Fibroblast of skin of left biceps (primary cell): ENCODE results near the gene GLCCI1.
"Not testable (repeated sequence)": the region's sequence is repeated elsewhere in the genome, so short reads cannot be mapped to it uniquely, and the experiment has no call there.

ENCODE experiments used
- DNase-seq, 2 experiments: peaks; one replicate each; pipeline ENCODE4 v3.0.0-alpha.2; 2013; ENCODE audit warnings: low read depth in 2 of 2

The GLCCI1 gene

DNA sequence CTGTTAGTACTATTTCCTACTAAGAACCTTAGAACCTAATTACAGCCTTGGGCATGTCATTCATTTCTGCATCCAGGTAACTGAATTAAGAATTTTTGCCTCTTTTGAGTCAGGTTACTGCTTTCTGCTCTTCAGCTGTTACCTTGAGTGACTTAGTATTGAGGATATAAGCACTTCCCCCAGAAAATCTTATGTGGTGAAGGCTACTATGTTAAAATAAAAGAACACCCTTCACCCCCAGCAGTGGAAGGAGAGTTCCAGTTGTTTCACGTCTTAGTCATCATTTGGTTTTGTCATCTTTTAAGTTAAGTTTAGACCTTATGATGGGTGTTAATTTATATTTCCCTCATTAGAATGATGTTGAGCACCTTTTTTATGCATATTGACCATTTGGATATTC, 82.8 kb downstream of the GLCCI1 start:
- DNase-seq, result no peak

DNA sequence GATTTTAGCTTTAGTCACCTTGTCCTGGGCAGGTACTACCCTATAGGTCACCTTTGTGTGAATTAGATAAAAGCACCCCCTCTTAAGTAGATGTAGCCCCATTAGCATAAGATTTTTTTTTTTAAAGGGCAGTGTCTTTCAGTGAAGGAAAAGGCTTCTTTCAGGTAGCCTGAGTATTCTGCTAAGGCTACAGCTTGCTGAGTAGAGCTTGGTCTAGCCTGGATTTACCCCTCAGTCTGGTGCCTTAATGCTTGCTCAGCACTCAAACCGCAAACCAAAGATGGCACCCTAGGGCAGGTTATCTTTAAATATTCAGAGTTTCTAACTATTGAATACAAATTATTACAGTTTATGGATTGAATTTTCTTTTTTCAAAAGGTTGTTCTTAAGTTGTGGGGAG, 83.4 kb downstream of the GLCCI1 start:
- DNase-seq, result no peak

GRCh38 chr7:8052824-8053223, 84.2 kb downstream of the GLCCI1 start:
- no peak for DNase-seq

DNA sequence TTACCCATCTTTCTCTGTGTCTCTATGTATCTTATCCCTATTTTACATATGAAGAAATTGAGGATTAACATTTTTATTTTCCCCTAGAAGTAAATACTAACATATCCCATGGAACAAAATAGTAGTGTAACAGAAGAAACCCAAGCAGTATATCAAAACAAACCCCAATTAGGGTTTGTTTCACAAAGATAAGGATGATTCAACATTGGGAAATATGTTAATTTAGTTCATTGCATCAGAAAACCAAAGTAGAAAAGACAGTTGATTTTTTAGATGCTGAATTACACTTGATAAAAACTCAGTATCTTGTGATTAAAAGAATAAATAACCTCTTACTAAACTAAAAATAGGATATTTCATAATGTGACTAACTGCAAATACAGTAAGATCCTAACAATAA, 87.8 kb downstream of the GLCCI1 start:
- DNase-seq, result no peak

DNA sequence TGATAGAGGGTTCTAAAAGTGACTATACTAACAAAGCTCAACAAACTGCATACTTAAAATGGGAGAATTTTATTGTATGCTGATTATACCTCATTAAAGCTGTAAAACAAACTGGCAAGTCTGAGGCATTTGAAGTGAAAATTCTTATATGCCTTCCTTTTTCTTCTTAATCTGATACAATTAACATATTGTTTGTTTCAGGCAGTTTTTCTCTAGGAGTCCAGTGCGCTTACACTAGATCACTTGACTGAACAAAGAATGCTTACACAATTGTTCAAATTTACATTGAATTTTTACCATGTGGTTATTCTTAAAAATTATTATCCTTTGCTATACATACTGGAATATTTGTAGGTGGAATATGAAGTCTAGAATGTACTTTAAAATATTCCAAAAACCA, 89.0 kb downstream of the GLCCI1 start:
- DNase-seq, result no peak

- no peak for DNase-seq
Measured at GRCh38 chr7:8058322-8058721, 89.7 kb downstream of the GLCCI1 start.

DNA sequence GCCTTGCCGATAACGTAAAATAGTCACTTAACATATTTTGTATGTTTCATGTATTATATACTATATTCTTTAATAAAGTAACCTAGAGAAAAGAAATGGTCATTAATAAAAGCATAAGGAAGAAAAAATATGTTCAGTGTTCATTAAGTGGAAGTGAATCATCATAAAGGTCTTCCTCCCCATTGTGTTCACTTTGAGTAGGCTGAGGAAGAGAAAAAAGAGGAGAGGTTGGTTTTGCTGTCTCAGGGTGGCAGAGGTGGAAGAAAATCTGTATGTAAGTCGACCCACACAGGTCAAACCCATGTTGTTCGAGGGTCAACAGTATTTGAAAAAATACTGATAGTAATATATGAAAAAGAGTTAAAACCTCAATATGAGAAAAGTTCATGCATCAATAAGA, 90.3 kb downstream of the GLCCI1 start:
- DNase-seq, result no peak

- DNase-seq, result no peak
Measured at GRCh38 chr7:8060241-8060640, 91.6 kb downstream of the GLCCI1 start.

GRCh38 chr7:8063300-8063699, 94.7 kb downstream of the GLCCI1 start:
- DNase-seq, result not testable (repeated sequence)

- no peak for DNase-seq
Measured at GRCh38 chr7:8063706-8064297, 95.2 kb downstream of the GLCCI1 start.

DNA sequence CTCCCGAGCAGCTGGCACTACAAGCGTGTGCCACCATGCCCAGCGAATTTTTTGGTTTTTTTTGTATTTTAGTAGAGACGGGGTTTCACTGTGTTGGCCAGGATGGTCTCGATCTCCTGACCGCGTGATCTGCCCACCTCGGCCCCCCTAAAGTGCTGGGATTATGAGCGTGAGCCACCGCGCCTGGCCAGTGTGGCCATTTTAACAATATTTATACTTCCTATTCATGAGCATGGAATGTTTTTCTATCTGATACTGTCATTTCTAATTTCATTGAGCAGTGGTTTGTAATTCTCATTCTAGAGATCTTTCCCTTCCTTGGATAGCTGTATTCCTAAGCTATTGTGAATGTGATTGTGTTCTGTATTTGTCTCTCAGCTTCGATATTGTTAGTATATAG, 96.2 kb downstream of the GLCCI1 start:
- no peak for DNase-seq

GRCh38 chr7:8065356-8065813, 96.8 kb downstream of the GLCCI1 start:
- peak; percentile 40 to 43 for DNase-seq

- no peak for DNase-seq
Measured at GRCh38 chr7:8068892-8069686, 100.5 kb downstream of the GLCCI1 start.

GRCh38 chr7:8070451-8071180, 102.0 kb downstream of the GLCCI1 start:
- DNase-seq, result no peak

DNA sequence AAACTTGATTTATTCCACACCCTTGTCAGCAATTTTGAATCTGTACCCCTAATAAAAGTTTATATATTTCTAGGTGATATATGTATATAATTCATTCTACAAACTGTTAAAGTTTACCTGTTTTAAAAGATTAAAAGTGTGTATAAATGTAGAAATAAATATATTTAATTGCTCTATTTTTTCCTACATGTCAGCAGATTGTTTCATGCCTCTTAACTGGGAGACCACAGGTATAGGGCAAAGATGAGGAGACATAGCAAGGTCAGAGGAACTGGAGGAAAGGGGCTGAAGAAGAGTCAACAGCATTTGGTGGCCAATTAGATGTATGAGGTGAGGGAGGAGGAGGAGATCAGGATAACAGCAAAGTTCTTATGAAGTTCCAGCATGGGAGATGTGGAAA, 109.8 kb downstream of the GLCCI1 start:
- no peak for DNase-seq

GRCh38 chr7:8082762-8083161, 114.2 kb downstream of the GLCCI1 start:
- DNase-seq, result no peak

DNA sequence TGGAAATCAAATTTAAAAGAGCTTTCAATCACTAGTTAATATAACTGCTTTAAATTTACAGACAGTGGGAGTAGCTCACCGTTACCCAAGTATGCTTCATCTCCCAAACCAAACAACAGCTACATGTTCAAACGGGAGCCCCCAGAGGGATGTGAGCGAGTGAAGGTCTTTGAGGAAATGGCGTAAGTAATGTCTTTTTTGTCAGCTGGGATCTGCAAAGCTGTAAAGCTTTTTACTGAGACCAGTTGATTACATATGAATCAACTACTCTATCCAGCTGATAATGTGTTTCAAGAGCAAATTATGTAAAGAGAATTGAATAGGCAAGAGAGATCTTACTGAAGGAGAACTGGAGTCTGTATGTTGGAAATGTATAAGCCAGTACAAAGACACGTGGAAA, 116.2 kb downstream of the GLCCI1 start:
- DNase-seq, result no peak

DNA sequence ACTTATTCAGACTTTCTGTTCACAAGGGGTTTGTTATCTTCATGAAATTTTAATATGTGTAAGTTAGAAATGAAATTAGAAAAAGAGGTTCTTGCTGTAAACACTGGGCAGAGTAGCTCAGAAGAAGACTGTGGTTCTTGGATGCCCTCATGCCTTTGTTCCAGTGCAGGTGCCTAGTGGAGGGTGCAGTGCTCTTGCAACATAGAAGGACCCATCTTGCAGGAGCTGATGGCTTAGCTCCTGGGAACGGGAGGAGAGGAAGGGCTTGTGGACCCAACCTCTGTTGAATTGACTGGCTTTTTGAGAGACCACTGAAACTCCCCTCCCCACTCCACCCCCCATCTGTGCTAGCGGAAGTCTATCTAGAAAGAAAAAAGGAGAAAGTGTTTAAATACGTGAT, 116.8 kb downstream of the GLCCI1 start:
- no peak for DNase-seq

- no peak for DNase-seq
Measured at GRCh38 chr7:8086239-8086638, 117.6 kb downstream of the GLCCI1 start.

DNA sequence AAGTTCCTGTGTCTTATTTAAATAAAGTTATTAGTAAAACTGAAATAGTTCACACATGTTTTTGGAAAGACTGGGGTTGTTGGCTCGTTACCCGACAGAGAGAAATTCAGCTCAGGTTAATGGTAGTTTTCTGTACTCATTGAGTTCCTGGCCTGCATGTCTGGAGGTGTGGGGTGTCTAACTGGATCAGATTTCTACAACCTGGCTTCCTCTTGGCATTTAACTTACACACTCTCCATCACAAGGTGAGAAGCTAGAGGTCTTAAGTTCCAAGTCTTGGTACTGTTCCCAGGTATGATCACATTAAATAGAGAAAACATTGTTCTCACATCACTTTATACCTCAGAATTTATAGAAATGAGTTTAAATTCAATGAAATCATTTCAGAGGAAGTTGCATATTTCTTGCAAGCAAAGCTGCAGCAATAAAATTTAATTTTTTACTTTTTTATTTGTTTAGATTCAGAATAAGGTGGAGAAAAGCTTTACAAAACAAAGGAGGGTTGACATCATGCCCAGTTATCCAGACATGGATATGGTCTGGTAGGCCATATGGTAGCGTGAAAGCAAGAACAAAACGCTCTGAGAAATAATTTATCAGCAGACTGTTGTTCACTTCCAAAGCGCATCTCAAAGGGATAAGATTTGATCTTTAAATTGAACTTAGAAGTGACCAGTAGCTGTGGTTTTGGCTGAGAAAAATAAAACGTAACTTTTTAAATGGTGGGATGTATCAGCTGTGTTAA, 120.6 kb downstream of the GLCCI1 start:
- no peak for DNase-seq

DNA sequence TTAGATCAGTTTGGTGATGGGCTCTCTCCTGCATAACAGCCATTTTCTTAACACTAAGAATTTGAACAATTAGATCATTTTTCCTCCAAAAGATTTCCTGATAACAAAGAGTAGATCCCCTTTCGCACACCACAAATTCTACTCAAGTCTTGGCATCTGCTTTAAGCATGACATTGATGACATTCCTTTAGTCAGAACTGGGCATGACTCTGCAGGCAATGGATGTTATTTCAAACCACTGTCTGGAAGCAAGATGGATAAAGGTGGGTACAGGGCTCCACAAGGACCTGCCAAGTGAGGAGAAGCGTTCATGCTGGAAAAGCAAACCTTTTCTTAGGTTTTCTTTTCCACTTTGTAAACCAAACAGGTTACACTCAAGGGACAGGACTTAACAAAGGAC, 123.5 kb downstream of the GLCCI1 start:
- no peak for DNase-seq
